ENCODE data around the gene SPR. TPM values are rescaled to one million over a fixed set of nuclear protein-coding genes. Genes with fewer than 3 reads are reported as not detected.

The SPR gene
- polyA plus RNA-seq, 1 of the 3 experiments (the other 2 are of a cell fraction): 25.7 TPM

GRCh38 chr2:72841462-72842125 lies 45.6 kb upstream of the SPR start:
- ChIA-PET CTCF (interaction anchor here (0.7 to 3.8 kb wide), 6 partner anchors 18 to 133 kb away, joined by 3 to 16 read pairs (median 4); partner anchors contain the start of gene SPR), POLR2A (no interaction called here)
- no peak overlapping the region for H3K9ac ChIP-seq

GRCh38 chr2:72843301-72843700 lies 43.9 kb upstream of the SPR start:
- H3K9me2 ChIP-seq: no peaks in the 10 kb centered on the region
- no peak overlapping the region for H3K9ac ChIP-seq
- no peaks in the 10 kb centered on the region for H3K79me2 ChIP-seq (ENCODE audit: insufficient read depth)
- H3K4me3 ChIP-seq (ENCODE audit: low read depth in 2 of 2, low read length in 1 of 2): no peak overlapping the region
- ChIA-PET POLR2A (no interaction called here), CTCF (interaction anchor here (2.8 to 3.8 kb wide), 2 partner anchors 17 to 19 kb away, joined by 13 to 16 read pairs; no protein-coding TSS in a partner anchor)
- H3K9me3 ChIP-seq: no peaks in the 10 kb centered on the region
- no peak overlapping the region for H3K4me2 ChIP-seq
- no peak overlapping the region for H2AFZ ChIP-seq (ENCODE audit: low read depth)
- no peaks in the 10 kb centered on the region for H4K20me1 ChIP-seq (ENCODE audit: insufficient read depth)
- 20% methylated on average over 2 of the region's 2 CpGs for WGBS (ENCODE audit: low lambda C conversion rate)
- no peaks in the 10 kb centered on the region for H3F3A ChIP-seq (replicated peaks; ENCODE audit: insufficient read depth)
- DNase-seq: no peak
- H3K27me3 ChIP-seq (ENCODE audit: insufficient read depth): no peaks in the 10 kb centered on the region; the same call in 1 of the 2 replicates
- no peaks in the 10 kb centered on the region for H3K4me1 ChIP-seq (ENCODE audit: control insufficient read depth in 1 of 2, insufficient read depth in 2 of 2, low read depth in 1 of 2, low read length in 1 of 2)
- no peaks in the 10 kb centered on the region for H3K36me3 ChIP-seq (replicated peaks in 1 of 2; ENCODE audit: control insufficient read depth in 1 of 2, insufficient read depth in 2 of 2, low read length in 1 of 2)
- H3K27ac ChIP-seq (ENCODE audit: low read depth in 2 of 2, low read length in 1 of 2): no peak overlapping the region
- TF ChIP-seq TEAD4 (IDR thresholded peaks at IDR 0.05; ENCODE audit: borderline replicate concordance, insufficient read depth) (no peak), PBX3 (IDR thresholded peaks at IDR 0.05) (no peak), TCF12 (IDR thresholded peaks at IDR 0.05) (no peak), SIN3A (IDR thresholded peaks at IDR 0.05; ENCODE audit: borderline replicate concordance, low read depth, low read length) (no peak), GABPA (IDR thresholded peaks at IDR 0.05; ENCODE audit: low read depth) (no peak), JUND (IDR thresholded peaks at IDR 0.05) (no peak), MXI1 (IDR thresholded peaks at IDR 0.05; ENCODE audit: low read depth, low read length) (no peak), EZH2phosphoT487 (IDR thresholded peaks at IDR 0.05; ENCODE audit: borderline replicate concordance, low read depth) (no peak), CTCF (IDR thresholded peaks at IDR 0.05) (no peak), ZBTB33 (IDR thresholded peaks at IDR 0.05; ENCODE audit: borderline replicate concordance, low read depth) (no peak), RCOR1 (IDR thresholded peaks at IDR 0.05; ENCODE audit: low read length) (no peak), YY1 (IDR thresholded peaks at IDR 0.05; ENCODE audit: low read depth) (no peak)

More at GRCh38 chr2:72841462-72842125, 45.6 kb upstream of the SPR start:
- Histone ChIP-seq H3K4me2 (no peak overlapping the region), H3K4me3 (ENCODE audit: low read depth in 2 of 2, low read length in 1 of 2) (no peak overlapping the region), H3F3A (replicated peaks; ENCODE audit: insufficient read depth) (no peaks in the 10 kb centered on the region), H3K27me3 (ENCODE audit: insufficient read depth) (no peaks in the 10 kb centered on the region; the same call in 1 of the 2 replicates), H3K9me2 (no peaks in the 10 kb centered on the region), H3K36me3 (replicated peaks in 1 of 2; ENCODE audit: control insufficient read depth in 1 of 2, insufficient read depth in 2 of 2, low read length in 1 of 2) (no peaks in the 10 kb centered on the region), H3K9me3 (no peaks in the 10 kb centered on the region), H3K27ac (ENCODE audit: low read depth in 2 of 2, low read length in 1 of 2) (no peak overlapping the region), H4K20me1 (ENCODE audit: insufficient read depth) (no peaks in the 10 kb centered on the region), H3K4me1 (ENCODE audit: control insufficient read depth in 1 of 2, insufficient read depth in 2 of 2, low read depth in 1 of 2, low read length in 1 of 2) (no peaks in the 10 kb centered on the region), H2AFZ (ENCODE audit: low read depth) (no peak overlapping the region), H3K79me2 (ENCODE audit: insufficient read depth) (no peaks in the 10 kb centered on the region)
- 6% methylated on average over 2 of the region's 3 CpGs for WGBS (ENCODE audit: low lambda C conversion rate)
- DNase-seq: no peak
- TF ChIP-seq EZH2phosphoT487 (IDR thresholded peaks at IDR 0.05; ENCODE audit: borderline replicate concordance, low read depth) (no peak), REST (IDR thresholded peaks at IDR 0.05; ENCODE audit: low read depth, low read length) (peak; percentile 67)
